ENCODE measurements around the gene MGAT4B.

DNA sequence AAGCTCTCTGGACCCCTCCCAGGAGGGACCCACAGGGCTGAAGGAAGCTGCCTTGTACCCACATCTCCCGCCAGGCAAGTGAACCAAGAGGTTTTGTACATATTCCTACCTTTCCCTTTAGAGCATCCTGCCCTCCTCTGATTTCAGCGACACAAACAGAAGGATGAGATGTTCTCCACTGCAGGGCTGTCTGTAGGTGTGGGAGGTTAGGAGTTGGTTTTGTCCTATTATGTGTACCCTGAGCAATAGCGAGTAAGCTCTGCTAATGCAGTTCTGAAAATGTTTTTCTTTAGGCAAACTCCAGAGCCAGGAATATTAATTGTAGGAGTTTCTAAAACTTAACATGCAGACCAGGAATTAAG lies 27.0 kb upstream of the MGAT4B start:
- no peak for TF ChIP-seq CSRNP3 (CRISPR knock-in tag; IDR thresholded peaks at IDR 0.05)
- TF ChIP-seq ZNF565 (CRISPR knock-in tag; conservative IDR thresholded peaks at IDR 0.05; ENCODE audit: low read depth): no peak
- no peak for TF ChIP-seq ZFP30 (CRISPR knock-in tag; IDR thresholded peaks at IDR 0.05)
- TF ChIP-seq BACH2 (CRISPR knock-in tag; IDR thresholded peaks at IDR 0.05; ENCODE audit: borderline replicate concordance): no peak
- TF ChIP-seq ZFP3 (CRISPR knock-in tag; IDR thresholded peaks at IDR 0.05): no peak
- TF ChIP-seq TCF4 (CRISPR knock-in tag; IDR thresholded peaks at IDR 0.05; ENCODE audit: borderline replicate concordance): no peak
- TF ChIP-seq CSDC2 (CRISPR knock-in tag; IDR thresholded peaks at IDR 0.05): no peak
- TF ChIP-seq ISL1 (CRISPR knock-in tag; IDR thresholded peaks at IDR 0.05): no peak
- TF ChIP-seq, protein P1, sequence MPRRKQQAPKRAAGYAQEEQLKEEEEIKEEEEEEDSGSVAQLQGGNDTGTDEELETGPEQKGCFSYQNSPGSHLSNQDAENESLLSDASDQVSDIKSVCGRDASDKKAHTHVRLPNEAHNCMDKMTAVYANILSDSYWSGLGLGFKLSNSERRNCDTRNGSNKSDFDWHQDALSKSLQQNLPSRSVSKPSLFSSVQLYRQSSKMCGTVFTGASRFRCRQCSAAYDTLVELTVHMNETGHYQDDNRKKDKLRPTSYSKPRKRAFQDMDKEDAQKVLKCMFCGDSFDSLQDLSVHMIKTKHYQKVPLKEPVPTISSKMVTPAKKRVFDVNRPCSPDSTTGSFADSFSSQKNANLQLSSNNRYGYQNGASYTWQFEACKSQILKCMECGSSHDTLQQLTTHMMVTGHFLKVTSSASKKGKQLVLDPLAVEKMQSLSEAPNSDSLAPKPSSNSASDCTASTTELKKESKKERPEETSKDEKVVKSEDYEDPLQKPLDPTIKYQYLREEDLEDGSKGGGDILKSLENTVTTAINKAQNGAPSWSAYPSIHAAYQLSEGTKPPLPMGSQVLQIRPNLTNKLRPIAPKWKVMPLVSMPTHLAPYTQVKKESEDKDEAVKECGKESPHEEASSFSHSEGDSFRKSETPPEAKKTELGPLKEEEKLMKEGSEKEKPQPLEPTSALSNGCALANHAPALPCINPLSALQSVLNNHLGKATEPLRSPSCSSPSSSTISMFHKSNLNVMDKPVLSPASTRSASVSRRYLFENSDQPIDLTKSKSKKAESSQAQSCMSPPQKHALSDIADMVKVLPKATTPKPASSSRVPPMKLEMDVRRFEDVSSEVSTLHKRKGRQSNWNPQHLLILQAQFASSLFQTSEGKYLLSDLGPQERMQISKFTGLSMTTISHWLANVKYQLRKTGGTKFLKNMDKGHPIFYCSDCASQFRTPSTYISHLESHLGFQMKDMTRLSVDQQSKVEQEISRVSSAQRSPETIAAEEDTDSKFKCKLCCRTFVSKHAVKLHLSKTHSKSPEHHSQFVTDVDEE (CRISPR knock-in tag; IDR thresholded peaks at IDR 0.05): no peak
- no peak for TF ChIP-seq PATZ1 (CRISPR knock-in tag; IDR thresholded peaks at IDR 0.05; ENCODE audit: borderline replicate concordance)
- no peak for TF ChIP-seq CREB5 (CRISPR knock-in tag; IDR thresholded peaks at IDR 0.05; ENCODE audit: low read depth)
- no peak for TF ChIP-seq ARNTL (CRISPR knock-in tag; IDR thresholded peaks at IDR 0.05; ENCODE audit: borderline replicate concordance, low read depth)

All from SK-N-SH treated with all-trans-retinoic acid at 6 μM for 48 hours (cell line).